Gastrocnemius medialis (tissue), 4 donors: ENCODE results near the gene LAPTM4A. TPM values are rescaled to one million over a fixed set of nuclear protein-coding genes. Genes with fewer than 3 reads are reported as not detected.

Experiments
- ATAC-seq, 2 donors: fragments of 150-250 bp; one replicate each; pipeline ENCODE4 v1.9.1; 2016
- DNase-seq, 2 donors: peaks; one replicate each; pipeline ENCODE4 v3.0.0-alpha.2; 2019
- H3K27ac ChIP-seq, 4 donors: fragments of 200-600 bp; sonication (generic); 1 replicate in 1 of 4; 2 replicates in 3 of 4; pipeline ENCODE4 v1.5.1; 2016 to 2018; ENCODE audit warnings: mild to moderate bottlenecking in 2 of 4, moderate library complexity in 1 of 4
- H3K27me3 ChIP-seq, 3 donors: fragments of 200-600 bp; sonication (generic) in 2 of 3; 1 replicate in 1 of 3; 2 replicates in 2 of 3; pipeline versions ENCODE4 v1.5.1 to v1.6.0; 2016 to 2019; ENCODE audit warnings: mild to moderate bottlenecking in 1 of 3, moderate library complexity in 1 of 3
- H3K36me3 ChIP-seq, 2 donors: fragments of 200-600 bp; sonication (generic) in 1 of 2; one replicate each; pipeline ENCODE4 v1.5.1; 2017 to 2018
- H3K4me1 ChIP-seq, 2 donors: fragments of 200-600 bp; sonication (generic) in 1 of 2; one replicate each; pipeline ENCODE4 v1.5.1; 2016 to 2017; ENCODE audit warnings: mild to moderate bottlenecking in 2 of 2
- H3K4me3 ChIP-seq, 4 donors: fragments of 200-600 bp; sonication (generic) in 3 of 4; 1 replicate in 1 of 4; 2 replicates in 3 of 4; pipeline ENCODE4 v1.5.1; 2016 to 2019; ENCODE audit warnings: mild to moderate bottlenecking in 2 of 4
- H3K9me3 ChIP-seq, 3 donors: fragments of 200-600 bp; sonication (generic) in 2 of 3; 1 replicate in 1 of 3; 2 replicates in 2 of 3; pipeline ENCODE4 v1.5.1; 2016 to 2019
- POLR2A ChIP-seq, 2 donors: fragments of 450-650 bp; IDR thresholded peaks; one replicate each; pipeline ENCODE4 v1.6.1; 2017; ENCODE audit warnings: antibody characterized with exemption in 2 of 2, mild to moderate bottlenecking in 2 of 2, moderate library complexity in 2 of 2
- in situ Hi-C, 4 donors: fragments of 200-750 bp; cut with MboI; loops; one replicate each; pipeline versions ENCODE4 v1.15.0 to v1.8.0; 2017; ENCODE audit warnings: low sequenced_read_pairs in 4 of 4
- intact Hi-C: fragments of 100-400 bp; cut with DNase I; formaldehyde crosslinking; loops from one replicate; pipeline ENCODE4 v1.15.1; 2023; ENCODE audit warnings: low total_unique reads
- total RNA-seq, 4 donors: library from RNA; depleted of rRNA; stranded (reverse); fragments of >200 nt; gene quantifications; one replicate each; pipeline versions ENCODE4 v1.1.0 to v1.2.3, GENCODE V29; 2016
- TF ChIP-seq, protein P1 (sequence below), 5 experiments: fragments of 450-650 bp in 3 of 5; fragments of 200-600 bp in 2 of 5; sonication (generic) in 2 of 5; IDR thresholded peaks in 4 of 5; conservative IDR thresholded peaks in 1 of 5; 1 replicate in 4 of 5; 2 replicates in 1 of 5; pipeline ENCODE4 v1.5.1; 2016 to 2019; ENCODE audit warnings: antibody characterized with exemption in 5 of 5, mild to moderate bottlenecking in 3 of 5, moderate library complexity in 3 of 5

LAPTM4A gene
- total RNA-seq, 4 donors from 2014 or later = 53.8 to 62.3 (median 57.4) TPM

- TF ChIP-seq, protein P1, sequence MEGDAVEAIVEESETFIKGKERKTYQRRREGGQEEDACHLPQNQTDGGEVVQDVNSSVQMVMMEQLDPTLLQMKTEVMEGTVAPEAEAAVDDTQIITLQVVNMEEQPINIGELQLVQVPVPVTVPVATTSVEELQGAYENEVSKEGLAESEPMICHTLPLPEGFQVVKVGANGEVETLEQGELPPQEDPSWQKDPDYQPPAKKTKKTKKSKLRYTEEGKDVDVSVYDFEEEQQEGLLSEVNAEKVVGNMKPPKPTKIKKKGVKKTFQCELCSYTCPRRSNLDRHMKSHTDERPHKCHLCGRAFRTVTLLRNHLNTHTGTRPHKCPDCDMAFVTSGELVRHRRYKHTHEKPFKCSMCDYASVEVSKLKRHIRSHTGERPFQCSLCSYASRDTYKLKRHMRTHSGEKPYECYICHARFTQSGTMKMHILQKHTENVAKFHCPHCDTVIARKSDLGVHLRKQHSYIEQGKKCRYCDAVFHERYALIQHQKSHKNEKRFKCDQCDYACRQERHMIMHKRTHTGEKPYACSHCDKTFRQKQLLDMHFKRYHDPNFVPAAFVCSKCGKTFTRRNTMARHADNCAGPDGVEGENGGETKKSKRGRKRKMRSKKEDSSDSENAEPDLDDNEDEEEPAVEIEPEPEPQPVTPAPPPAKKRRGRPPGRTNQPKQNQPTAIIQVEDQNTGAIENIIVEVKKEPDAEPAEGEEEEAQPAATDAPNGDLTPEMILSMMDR (IDR thresholded peaks at IDR 0.05 in 4 of 5, conservative IDR thresholded peaks at IDR 0.05 in 1 of 5) = no peak
- TF ChIP-seq POLR2A (IDR thresholded peaks at IDR 0.05) = no peak
- no peak for DNase-seq
- Histone ChIP-seq H3K4me3 (no peak overlapping the region), H3K27ac (no peak overlapping the region), H3K27me3 (no peaks in the 10 kb centered on the region), H3K4me1 (no peaks in the 10 kb centered on the region), H3K36me3 (peaks cover 3 to 89% of the 10 kb centered on the region in 2 donors), H3K9me3 (no peaks in the 10 kb centered on the region)
- intact Hi-C loops (no loop called here), in situ Hi-C loops (no loop called here)
- ATAC-seq = no peak
Observed at GRCh38 chr2:20034821-20035220, 16.6 kb downstream of the LAPTM4A start.

DNA sequence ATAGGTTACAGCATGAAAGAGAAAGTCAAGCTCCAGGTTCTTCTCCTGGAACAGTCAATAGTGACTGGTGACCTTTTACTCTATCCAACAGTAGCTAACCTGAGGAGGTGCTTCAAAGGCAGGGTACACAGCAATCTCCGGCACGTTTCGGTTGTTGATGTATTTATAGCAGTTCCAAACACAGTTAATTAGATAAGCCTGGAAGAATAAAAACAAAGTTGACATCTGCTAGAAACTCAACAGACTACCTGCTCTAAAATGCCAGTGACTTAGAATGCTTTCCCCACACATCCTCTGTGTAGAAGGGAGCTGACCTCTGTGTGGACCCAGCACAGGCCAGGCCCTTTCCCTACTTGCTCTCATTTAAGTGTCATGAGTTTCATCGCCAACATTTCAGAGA, 17.2 kb downstream of the LAPTM4A start:
- Histone ChIP-seq H3K36me3 (peaks cover 3 to 89% of the 10 kb centered on the region in 2 donors), H3K27ac (no peak overlapping the region), H3K4me3 (no peak overlapping the region), H3K4me1 (no peaks in the 10 kb centered on the region), H3K27me3 (no peaks in the 10 kb centered on the region), H3K9me3 (no peaks in the 10 kb centered on the region)
- in situ Hi-C loops (no loop called here), intact Hi-C loops (no loop called here)
- DNase-seq = no peak
- TF ChIP-seq, protein P1 (IDR thresholded peaks at IDR 0.05 in 4 of 5, conservative IDR thresholded peaks at IDR 0.05 in 1 of 5) = no peak
- TF ChIP-seq POLR2A (IDR thresholded peaks at IDR 0.05) = no peak
- no peak for ATAC-seq

GRCh38 chr2:20033322-20033721, 18.1 kb downstream of the LAPTM4A start:
- Histone ChIP-seq H3K9me3 (no peaks in the 10 kb centered on the region), H3K27me3 (no peaks in the 10 kb centered on the region), H3K36me3 (peaks cover 3 to 88% of the 10 kb centered on the region in 2 donors), H3K4me3 (no peak overlapping the region), H3K27ac (no peak overlapping the region), H3K4me1 (no peaks in the 10 kb centered on the region)
- ATAC-seq (no peak), DNase-seq (no peak)
- in situ Hi-C loops = no loop called here
- TF ChIP-seq, protein P1 (IDR thresholded peaks at IDR 0.05 in 4 of 5, conservative IDR thresholded peaks at IDR 0.05 in 1 of 5) = no peak
- TF ChIP-seq POLR2A (IDR thresholded peaks at IDR 0.05) = no peak
- intact Hi-C loops = no loop called here

GRCh38 chr2:20030224-20030623, 21.2 kb downstream of the LAPTM4A start:
- no peak for ATAC-seq
- H3K36me3 ChIP-seq = peaks cover 3 to 70% of the 10 kb centered on the region in 2 donors
- H3K9me3 ChIP-seq = no peaks in the 10 kb centered on the region
- no peak overlapping the region for H3K27ac ChIP-seq
- no peak for DNase-seq
- H3K27me3 ChIP-seq = no peaks in the 10 kb centered on the region
- in situ Hi-C loops = no loop called here
- H3K4me1 ChIP-seq = peaks cover 4 to 10% of the 10 kb centered on the region in 2 donors
- TF ChIP-seq, protein P1 (IDR thresholded peaks at IDR 0.05 in 4 of 5, conservative IDR thresholded peaks at IDR 0.05 in 1 of 5) = no peak
- TF ChIP-seq POLR2A (IDR thresholded peaks at IDR 0.05) = no peak
- H3K4me3 ChIP-seq = no peak overlapping the region
- intact Hi-C loops = no loop called here
